ENCODE data around the gene SLCO2A1.

The SLCO2A1 gene

GRCh38 chr3:134033315-134033996 is 3.7 kb upstream of the SLCO2A1 start:
- no peak for DNase-seq

GRCh38 chr3:134031348-134031915 is 1.7 kb upstream of the SLCO2A1 start:
- no peak for DNase-seq

GRCh38 chr3:134030379-134031347 is 938 bp upstream of the SLCO2A1 start:
- DNase-seq, result no peak

- DNase-seq, result peak; percentile 36
These were observed 430 bp downstream of the SLCO2A1 start for GRCh38 chr3:134029256-134029733.

- no peak for DNase-seq
These were observed 1.1 kb downstream of the SLCO2A1 start for GRCh38 chr3:134028486-134029255.

GRCh38 chr3:134027631-134028030 is 2.1 kb downstream of the SLCO2A1 start:
- no peak for DNase-seq

- no peak for DNase-seq
These were observed 9.5 kb downstream of the SLCO2A1 start for GRCh38 chr3:134020135-134020680.

- DNase-seq, result no peak
These were observed 10.9 kb downstream of the SLCO2A1 start for GRCh38 chr3:134018850-134019249.

GRCh38 chr3:134018406-134018805 is 11.3 kb downstream of the SLCO2A1 start:
- DNase-seq, result peak; percentile 30

GRCh38 chr3:134017490-134017889 is 12.2 kb downstream of the SLCO2A1 start:
- no peak for DNase-seq

- no peak for DNase-seq
These were observed 15.5 kb downstream of the SLCO2A1 start for GRCh38 chr3:134014270-134014669.

- DNase-seq, result no peak
These were observed 16.4 kb downstream of the SLCO2A1 start for GRCh38 chr3:134013280-134013679.

GRCh38 chr3:134009345-134010000 is 20.3 kb downstream of the SLCO2A1 start:
- peak; percentile 83 for DNase-seq

- DNase-seq, result peak; percentile 99
These were observed 21.0 kb downstream of the SLCO2A1 start for GRCh38 chr3:134008630-134009156.

GRCh38 chr3:134007819-134008218 is 21.9 kb downstream of the SLCO2A1 start:
- DNase-seq, result peak; percentile 18

GRCh38 chr3:134004841-134005240 is 24.9 kb downstream of the SLCO2A1 start:
- DNase-seq, result no peak

GRCh38 chr3:134003066-134003465 is 26.7 kb downstream of the SLCO2A1 start:
- DNase-seq, result no peak

GRCh38 chr3:134002306-134002705 is 27.4 kb downstream of the SLCO2A1 start:
- peak; percentile 87 for DNase-seq

- no peak for DNase-seq
These were observed 28.5 kb downstream of the SLCO2A1 start for GRCh38 chr3:134001251-134001650.

- no peak for DNase-seq
These were observed 29.6 kb downstream of the SLCO2A1 start for GRCh38 chr3:133999891-134000685.
